GM21723 (cell line): ENCODE measurements around the gene RAB3B.
"Not testable (repeated sequence)": the region's sequence is repeated elsewhere in the genome, so short reads cannot be mapped to it uniquely, and the experiment has no call there.

Source experiments
- ATAC-seq: cut with Tn5 transposase; IDR thresholded peaks from one replicate; pipeline ENCODE4 v1.9.1; 2021; ENCODE audit warnings: mild to moderate bottlenecking, moderate library complexity; ENCODE audit not compliant: unreplicated experiment

Gene RAB3B

GRCh38 chr1:51990478-51990965 is at the start of gene RAB3B:
RAB3B (minus strand) TSS chr1:51990700; CDS start chr1:51977117, 13,583 bp downstream.
- ATAC-seq, result peak; percentile 80

- ATAC-seq, result no peak
These were observed 47.4 kb upstream of the RAB3B start for GRCh38 chr1:52037909-52038308.

GRCh38 chr1:52037402-52037814 is 46.9 kb upstream of the RAB3B start:
- ATAC-seq, result no peak

GRCh38 chr1:52034050-52034384 is 43.5 kb upstream of the RAB3B start:
- ATAC-seq, result no peak

GRCh38 chr1:52033190-52034049 is 42.9 kb upstream of the RAB3B start, which contains the start of gene KTI12:
KTI12 (minus strand) TSS chr1:52033810; CDS start chr1:52033761, 49 bp downstream.
- peak; percentile 88 for ATAC-seq

- ATAC-seq, result peak; percentile 43
These were observed 42.3 kb upstream of the RAB3B start for GRCh38 chr1:52032785-52033131.

- ATAC-seq, result peak; percentile 36
These were observed 41.8 kb upstream of the RAB3B start for GRCh38 chr1:52032124-52032784.

- not testable (repeated sequence) for ATAC-seq
These were observed 38.3 kb upstream of the RAB3B start for GRCh38 chr1:52028839-52029238.

GRCh38 chr1:52028328-52028727 is 37.8 kb upstream of the RAB3B start:
- no peak for ATAC-seq

GRCh38 chr1:52026278-52026677 is 35.8 kb upstream of the RAB3B start:
- ATAC-seq, result no peak

GRCh38 chr1:52022133-52022532 is 31.6 kb upstream of the RAB3B start:
- ATAC-seq, result no peak

GRCh38 chr1:52008071-52008809 is 17.7 kb upstream of the RAB3B start:
- ATAC-seq, result no peak

GRCh38 chr1:52007215-52008002 is 16.9 kb upstream of the RAB3B start:
- no peak for ATAC-seq

GRCh38 chr1:52006081-52006553 is 15.6 kb upstream of the RAB3B start:
- not testable (repeated sequence) for ATAC-seq

GRCh38 chr1:52005548-52005947 is 15.0 kb upstream of the RAB3B start:
- not testable (repeated sequence) for ATAC-seq

GRCh38 chr1:52003877-52004276 is 13.4 kb upstream of the RAB3B start:
- no peak for ATAC-seq

- peak; percentile 73 for ATAC-seq
These were observed 11.8 kb upstream of the RAB3B start for GRCh38 chr1:52002038-52002917.

GRCh38 chr1:51998701-51999100 is 8.2 kb upstream of the RAB3B start:
- no peak for ATAC-seq

GRCh38 chr1:51997974-51998382 is 7.5 kb upstream of the RAB3B start:
- ATAC-seq, result no peak
